H1 (cell line): Measurements from ENCODE around the gene OR52E5. TPM values are rescaled to one million over a fixed set of nuclear protein-coding genes. Genes with fewer than 3 reads are reported as not detected.

Experiments used
- CTCF ChIA-PET: fragments of 300-600 bp; sonication (Branson Sonifier 250); formaldehyde crosslinking; loops from one replicate; lab custom pipeline; 2021; ENCODE audit not compliant: partially characterized antibody; lab: Charles Lee
- POLR2A ChIA-PET: fragments of 300-600 bp; sonication (Branson Sonifier 250); formaldehyde crosslinking; loops from one replicate; lab custom pipeline; 2021; ENCODE audit warnings: inconsistent platforms; ENCODE audit not compliant: partially characterized antibody; lab: Charles Lee
- DNase-seq, 2 experiments: peaks; one replicate each; pipeline versions ENCODE4 v3.0.0 to v3.0.0-alpha.2; 2010 to 2022; ENCODE audit warnings: low spot score in 2 of 2, low read depth in 1 of 2, mixed read lengths in 1 of 2
- FAIRE-seq: peaks from 2 replicates; lab custom pipeline; 2011; peaks lifted over from hg19 to GRCh38; lab: Jason Lieb, UNC
- H2AFZ ChIP-seq: 2 replicates; pipeline ENCODE4 v1.8.1; 2012; ENCODE audit warnings: low read length, inconsistent platforms
- H2AK5ac ChIP-seq: 2 replicates; pipeline ENCODE4 v1.6.1; 2013; ENCODE audit warnings: low read depth, low read length
- H2BK120ac ChIP-seq: replicated peaks from 2 replicates; pipeline ENCODE3; 2013; ENCODE audit warnings: low read depth, low read length, inconsistent platforms
- H2BK12ac ChIP-seq: 2 replicates; pipeline ENCODE4 v1.6.1; 2013; ENCODE audit warnings: low read depth, low read length
- H2BK15ac ChIP-seq: 2 replicates; pipeline ENCODE4 v1.6.1; 2013; ENCODE audit warnings: low read length
- H2BK20ac ChIP-seq: 2 replicates; pipeline ENCODE4 v1.6.1; 2013; ENCODE audit warnings: low read length
- H2BK5ac ChIP-seq: 2 replicates; pipeline ENCODE4 v1.6.1; 2013; ENCODE audit warnings: low read depth, low read length
- H3K14ac ChIP-seq: 2 replicates; pipeline ENCODE4 v1.6.1; 2013; ENCODE audit warnings: inconsistent platforms; ENCODE audit not compliant: insufficient read length
- H3K18ac ChIP-seq: 2 replicates; pipeline ENCODE4 v1.6.1; 2013; ENCODE audit warnings: low read length; ENCODE audit errors: extremely low read depth
- H3K23ac ChIP-seq: 2 replicates; pipeline ENCODE4 v1.6.1; 2013; ENCODE audit warnings: inconsistent platforms; ENCODE audit not compliant: insufficient read length
- H3K23me2 ChIP-seq: 2 replicates; pipeline ENCODE4 v1.6.1; 2013; ENCODE audit warnings: low read depth, low read length
- H3K27ac ChIP-seq: 2 replicates; pipeline ENCODE4 v1.6.1; 2011; ENCODE audit warnings: low read depth, low read length, inconsistent platforms
- H3K27me3 ChIP-seq, 4 experiments: replicated peaks in 1 of 4; 1 replicate in 1 of 4; 2 replicates in 3 of 4; pipeline versions ENCODE4 v1.6.1 to v1.8.1; 2011 to 2013; ENCODE audit warnings: low read length in 3 of 4, mild to moderate bottlenecking in 3 of 4, inconsistent platforms in 2 of 4, mixed read lengths in 2 of 4, moderate library complexity in 1 of 4; ENCODE audit not compliant: control insufficient read depth in 3 of 4, insufficient read depth in 3 of 4; ENCODE audit errors: extremely low read depth in 1 of 4
- H3K36me3 ChIP-seq, 4 experiments: 2 replicates each; pipeline versions ENCODE4 v1.6.1 to v1.8.1; 2011 to 2013; ENCODE audit warnings: mild to moderate bottlenecking in 4 of 4, low read length in 3 of 4, moderate library complexity in 2 of 4, control low read depth in 1 of 4, inconsistent platforms in 1 of 4; ENCODE audit not compliant: insufficient read depth in 4 of 4, control insufficient read depth in 2 of 4
- H3K4ac ChIP-seq: replicated peaks from 2 replicates; pipeline ENCODE3; 2013; ENCODE audit warnings: low read length, low read depth, mixed read lengths, inconsistent platforms; ENCODE audit not compliant: insufficient read length
- H3K4me1 ChIP-seq, 4 experiments: replicated peaks in 1 of 4; 1 replicate in 1 of 4; 2 replicates in 3 of 4; pipeline versions ENCODE4 v1.6.1 to v1.8.1; 2011 to 2013; ENCODE audit warnings: low read length in 3 of 4, inconsistent platforms in 2 of 4, mixed read lengths in 1 of 4; ENCODE audit not compliant: insufficient read depth in 4 of 4, control insufficient read depth in 3 of 4
- H3K4me2 ChIP-seq, 2 experiments: 2 replicates each; pipeline versions ENCODE4 v1.6.1 to v1.8.1; 2011 to 2013; ENCODE audit warnings: low read depth in 2 of 2, low read length in 2 of 2, control low read depth in 1 of 2, inconsistent platforms in 1 of 2, mild to moderate bottlenecking in 1 of 2; ENCODE audit not compliant: insufficient read depth in 1 of 2
- H3K4me3 ChIP-seq, 4 experiments: fragments of 200-600, 300-600 bp in 1 of 4; sonication (generic), shearing (Covaris generic), sonication (Bioruptor Twin) in 1 of 4; 2 replicates each; pipeline versions ENCODE4 v1.5.1 to v1.8.1; 2011 to 2016; ENCODE audit warnings: low read length in 4 of 4, low read depth in 3 of 4, control low read depth in 2 of 4, inconsistent platforms in 2 of 4, mild to moderate bottlenecking in 2 of 4, mixed read lengths in 1 of 4, moderate library complexity in 1 of 4; ENCODE audit not compliant: insufficient read depth in 2 of 4; ENCODE audit errors: extremely low read depth in 1 of 4
- H3K56ac ChIP-seq: replicated peaks from 2 replicates; pipeline ENCODE3; 2013; ENCODE audit warnings: low read depth, mild to moderate bottlenecking, mixed read lengths, low read length, inconsistent platforms; ENCODE audit not compliant: insufficient read length
- H3K79me1 ChIP-seq: 2 replicates; pipeline ENCODE4 v1.6.1; 2013; ENCODE audit warnings: low read depth, low read length, control low read depth
- H3K79me2 ChIP-seq, 2 experiments: 2 replicates each; pipeline versions ENCODE4 v1.6.1 to v1.8.1; 2012 to 2013; ENCODE audit warnings: low read length in 2 of 2, mild to moderate bottlenecking in 2 of 2, inconsistent platforms in 1 of 2; ENCODE audit not compliant: insufficient read depth in 2 of 2, control insufficient read depth in 1 of 2
- H3K9ac ChIP-seq, 4 experiments: replicated peaks in 1 of 4; 1 replicate in 1 of 4; 2 replicates in 3 of 4; pipeline versions ENCODE4 v1.6.1 to v1.8.1; 2011 to 2013; ENCODE audit warnings: low read depth in 3 of 4, low read length in 3 of 4, control low read depth in 2 of 4, mild to moderate bottlenecking in 2 of 4, moderate library complexity in 2 of 4, inconsistent platforms in 1 of 4; ENCODE audit errors: extremely low read depth in 1 of 4
- H3K9me3 ChIP-seq, 2 experiments: 2 replicates each; pipeline versions ENCODE4 v1.6.1 to v1.8.1; 2012 to 2013; ENCODE audit warnings: mild to moderate bottlenecking in 2 of 2, moderate library complexity in 2 of 2, control low read depth in 1 of 2, inconsistent platforms in 1 of 2, low read depth in 1 of 2, low read length in 1 of 2, mixed read lengths in 1 of 2; ENCODE audit not compliant: insufficient read depth in 2 of 2
- H4K20me1 ChIP-seq, 2 experiments: replicated peaks in 1 of 2; 2 replicates each; pipeline versions ENCODE3 to v1.8.1; 2011 to 2013; ENCODE audit warnings: inconsistent platforms in 2 of 2, low read length in 2 of 2, mild to moderate bottlenecking in 1 of 2; ENCODE audit not compliant: insufficient read depth in 2 of 2, control insufficient read depth in 1 of 2
- H4K5ac ChIP-seq: 2 replicates; pipeline ENCODE4 v1.6.1; 2013; ENCODE audit warnings: low read length, low read depth, mixed read lengths, inconsistent platforms; ENCODE audit not compliant: insufficient read length
- H4K8ac ChIP-seq: 2 replicates; pipeline ENCODE4 v1.8.0; 2013; ENCODE audit warnings: mild to moderate bottlenecking, moderate library complexity, low read length, inconsistent platforms; ENCODE audit not compliant: insufficient read depth; ENCODE audit errors: extremely low read depth
- H4K91ac ChIP-seq: replicated peaks from 2 replicates; pipeline ENCODE3; 2013; ENCODE audit warnings: low read length, mixed read lengths, inconsistent platforms; ENCODE audit not compliant: insufficient read length
- ATF2 ChIP-seq: IDR thresholded peaks from 2 replicates; pipeline ENCODE4 v1.6.1; 2012; ENCODE audit warnings: low read length, inconsistent platforms
- CHD1 ChIP-seq: IDR thresholded peaks from 2 replicates; pipeline ENCODE4 v1.6.1; 2012; ENCODE audit warnings: low read depth, low read length, improper control_type of control experiment
- CTCF ChIP-seq, 3 experiments: IDR thresholded peaks; 1 replicate in 2 of 3; 2 replicates in 1 of 3; pipeline versions ENCODE4 v1.5.1 to v1.6.1; 2011; ENCODE audit warnings: low read length in 3 of 3, mild to moderate bottlenecking in 3 of 3, inconsistent platforms in 2 of 3, low read depth in 1 of 3, moderate library complexity in 1 of 3; ENCODE audit not compliant: insufficient read depth in 1 of 3; ENCODE audit errors: control extremely low read depth in 1 of 3
- GABPA ChIP-seq: IDR thresholded peaks from 2 replicates; pipeline ENCODE4 v1.6.1; 2011; ENCODE audit warnings: mild to moderate bottlenecking, low read length, moderate library complexity, borderline replicate concordance; ENCODE audit not compliant: insufficient read depth
- MAFK ChIP-seq: IDR thresholded peaks from 2 replicates; pipeline ENCODE4 v1.6.1; 2012; ENCODE audit warnings: low read depth, mild to moderate bottlenecking, improper control_type of control experiment, low read length
- SIRT6 ChIP-seq: IDR thresholded peaks from one replicate; pipeline ENCODE4 v1.7.1; 2012; ENCODE audit warnings: low read length, inconsistent platforms
- TBP ChIP-seq: IDR thresholded peaks from 2 replicates; pipeline ENCODE4 v1.6.1; 2011; ENCODE audit warnings: low read depth, low read length, improper control_type of control experiment
- WGBS, 2 experiments: shearing (Covaris generic) in 1 of 2; methylation state at CpG; one replicate each; pipeline versions ENCODE4 v1.1.6 to v1.1.7; 2013 to 2015; ENCODE audit warnings: low lambda C conversion rate in 2 of 2, mixed read lengths in 2 of 2, inconsistent platforms in 1 of 2, low coverage in 1 of 2, missing lambda C conversion rate in 1 of 2; ENCODE audit not compliant: insufficient replicate concordance in 2 of 2, insufficient coverage in 1 of 2, insufficient read length in 1 of 2; ENCODE audit errors: extremely low coverage in 1 of 2, missing lambda C conversion rate in 1 of 2; 5-methylcytosine and 5-hydroxymethylcytosine counted together
- polyA plus RNA-seq, 7 experiments: library from polyadenylated mRNA; depleted of rRNA in 3 of 7; stranded (reverse) in 5 of 7; unstranded in 2 of 7; fragments of >200 nt in 5 of 7; fragments of 200-250 nt in 2 of 7; gene quantifications; 1 replicate in 5 of 7; 2 replicates in 1 of 7; 4 replicates in 1 of 7; pipeline versions ENCODE4 v1.2.1 to v1.2.3, GENCODE V29; 2011 to 2013; ENCODE audit warnings: missing spikeins in 2 of 7, mixed read lengths in 2 of 7
- total RNA-seq: library from RNA; stranded (reverse); fragmentation: NEBNext Ultra II Directional; extraction: Animal tissue kit (Norgen Biotek cat#: 25700); gene quantifications from 2 replicates; pipeline ENCODE4 v1.2.1, GENCODE V29; 2021

Gene OR52E5
- total and polyA plus RNA-seq, 2 of the 8 experiments (the other 6 are each of a cell fraction or from before 2014, with no cell fraction given) = not detected

GRCh38 chr11:5910540-5910939 lies 17.5 kb downstream of the OR52E5 start:
- Histone ChIP-seq H3K4me3 (no peak overlapping the region), H2BK5ac (no peak overlapping the region), H3K56ac (no peak overlapping the region), H3K36me3 (no peaks in the 10 kb centered on the region), H3K4me1 (no peaks in the 10 kb centered on the region), H4K8ac (no peak overlapping the region), H2BK120ac (no peak overlapping the region), H3K79me2 (no peaks in the 10 kb centered on the region), H3K23ac (no peak overlapping the region), H3K27me3 (no peaks in the 10 kb centered on the region), H4K20me1 (no peaks in the 10 kb centered on the region), H2BK15ac (no peak overlapping the region), H2AK5ac (no peak overlapping the region), H3K27ac (no peak overlapping the region; the same call in 1 of the 2 replicates), H3K4me2 (no peak overlapping the region), H2AFZ (no peak overlapping the region), H3K79me1 (no peaks in the 10 kb centered on the region), H4K5ac (no peak overlapping the region), H3K9ac (no peak overlapping the region), H2BK20ac (no peak overlapping the region), H4K91ac (no peak overlapping the region), H3K18ac (no peak overlapping the region), H3K9me3 (peaks cover 7% of the 10 kb centered on the region in 2 experiments; a peak in 2 of 4 replicates), H3K14ac (no peak overlapping the region), H3K4ac (no peak overlapping the region), H2BK12ac (no peak overlapping the region), H3K23me2 (no peaks in the 10 kb centered on the region)
- no peak for FAIRE-seq
- POLR2A ChIA-PET = no interaction called here
- CTCF ChIA-PET = interaction anchor here (1.1 to 1.2 kb wide), 2 partner anchors 22 to 452 kb away, joined by 3 read pairs; no protein-coding TSS in a partner anchor
- WGBS, 2 experiments = 90% methylated on average over 2 of the region's 2 CpGs; no CpG with 5 or more reads in 1 of the 2 experiments
- no peak for DNase-seq
- no peak for TF ChIP-seq SIRT6
- no peak for TF ChIP-seq CTCF (IDR thresholded peaks at IDR 0.05; ENCODE audit: control extremely low read depth in 1 of 3, insufficient read depth in 1 of 3, low read depth in 1 of 3, low read length in 3 of 3)
- TF ChIP-seq MAFK = no peak
- no peak for TF ChIP-seq CHD1
- no peak for TF ChIP-seq TBP
- TF ChIP-seq ATF2 = no peak
- no peak for TF ChIP-seq GABPA
